Sigmoid colon (tissue), 4 donors: ENCODE data around the gene IL18.

Experiments used
- CTCF ChIP-seq, 4 experiments: fragments of 450-650 bp in 3 of 4; fragments of 200-600 bp in 1 of 4; IDR thresholded peaks; one replicate each; pipeline ENCODE4 v1.5.1; 2016 to 2019; ENCODE audit warnings: antibody characterized with exemption in 4 of 4, mild to moderate bottlenecking in 3 of 4, moderate library complexity in 2 of 4
- POLR2AphosphoS5 ChIP-seq, 4 donors: sonication (generic); formaldehyde crosslinking; IDR thresholded peaks; one replicate each; pipeline ENCODE4 v1.6.1; 2017; ENCODE audit warnings: antibody characterized with exemption in 4 of 4

- TF ChIP-seq CTCF (IDR thresholded peaks at IDR 0.05), result no peak
- no peak for TF ChIP-seq POLR2AphosphoS5 (IDR thresholded peaks at IDR 0.05)
These were observed 4.5 kb downstream of the IL18 start for GRCh38 chr11:112159098-112160065.
